Measurements from ENCODE around the gene ADAMTS6.

DNA sequence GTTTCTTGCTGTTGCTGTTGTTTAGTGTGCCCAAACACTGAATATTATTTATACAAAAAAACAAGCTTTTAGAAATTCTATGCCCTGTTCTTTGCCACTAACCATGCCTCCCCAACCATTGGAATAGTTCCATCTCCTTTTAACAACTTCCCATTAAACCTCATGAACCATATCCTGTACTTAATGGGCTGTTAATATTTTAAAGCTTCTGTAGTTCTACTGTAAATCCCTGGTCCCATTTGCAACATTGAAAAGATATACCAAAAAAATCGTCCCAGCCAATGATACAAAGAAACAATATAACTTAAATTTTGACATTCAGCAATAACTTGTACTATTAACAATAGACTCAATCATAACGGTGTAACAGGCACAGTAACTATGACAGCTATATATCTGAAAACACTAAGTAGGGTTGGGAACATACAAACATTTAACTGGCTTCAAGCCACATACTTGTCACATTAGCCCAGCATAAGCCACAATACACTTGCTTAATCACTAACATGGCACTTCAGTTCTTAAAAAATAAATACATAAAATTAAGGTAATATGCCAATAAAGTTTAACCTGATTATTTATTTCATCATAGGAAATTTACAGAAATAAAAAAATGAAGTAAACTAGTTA lies 86.1 kb downstream of the ADAMTS6 start:
- TF ChIP-seq FOXM1 (IDR thresholded peaks at IDR 0.05; ENCODE audit: borderline replicate concordance) (no peak), TARDBP (IDR thresholded peaks at IDR 0.05) (no peak), ELF4 (IDR thresholded peaks at IDR 0.05) (no peak), ZNF384 (IDR thresholded peaks at IDR 0.05) (no peak), SUZ12 (IDR thresholded peaks at IDR 0.05) (no peak), FOXK2 (IDR thresholded peaks at IDR 0.05) (no peak), BHLHE40 (IDR thresholded peaks at IDR 0.05; ENCODE audit: borderline replicate concordance) (no peak), SP1 (IDR thresholded peaks at IDR 0.05) (no peak), CTBP1 (IDR thresholded peaks at IDR 0.05; ENCODE audit: borderline replicate concordance) (no peak), LEF1 (IDR thresholded peaks at IDR 0.05; ENCODE audit: borderline replicate concordance) (no peak)
- TF ChIP-seq, protein P1, sequence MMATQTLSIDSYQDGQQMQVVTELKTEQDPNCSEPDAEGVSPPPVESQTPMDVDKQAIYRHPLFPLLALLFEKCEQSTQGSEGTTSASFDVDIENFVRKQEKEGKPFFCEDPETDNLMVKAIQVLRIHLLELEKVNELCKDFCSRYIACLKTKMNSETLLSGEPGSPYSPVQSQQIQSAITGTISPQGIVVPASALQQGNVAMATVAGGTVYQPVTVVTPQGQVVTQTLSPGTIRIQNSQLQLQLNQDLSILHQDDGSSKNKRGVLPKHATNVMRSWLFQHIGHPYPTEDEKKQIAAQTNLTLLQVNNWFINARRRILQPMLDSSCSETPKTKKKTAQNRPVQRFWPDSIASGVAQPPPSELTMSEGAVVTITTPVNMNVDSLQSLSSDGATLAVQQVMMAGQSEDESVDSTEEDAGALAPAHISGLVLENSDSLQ (IDR thresholded peaks at IDR 0.05): no peak
